Endometrial microvascular endothelial cells (primary cell): ENCODE measurements around the gene MX2. TPM values are rescaled to one million over a fixed set of nuclear protein-coding genes. Genes with fewer than 3 reads are reported as not detected.
"Not testable (repeated sequence)": the region's sequence is repeated elsewhere in the genome, so short reads cannot be mapped to it uniquely, and the experiment has no call there.

ENCODE experiments used
- in situ Hi-C: cut with HindIII; loops from 2 replicates; pipeline ENCODE4 v1.10.0; 2017; ENCODE audit warnings: low sequenced_read_pairs, low pct_unique_long_range_greater_than_20kb; ENCODE audit errors: inconsistent ontology term
- total RNA-seq: library from RNA; depleted of rRNA; stranded (reverse); fragments of >200 nt; gene quantifications from one replicate; pipeline ENCODE4 v1.2.3, GENCODE V29; 2015; ENCODE audit errors: inconsistent ontology term

The MX2 gene
- total RNA-seq, 1 donor from 2014 or later = 5.2 TPM

DNA sequence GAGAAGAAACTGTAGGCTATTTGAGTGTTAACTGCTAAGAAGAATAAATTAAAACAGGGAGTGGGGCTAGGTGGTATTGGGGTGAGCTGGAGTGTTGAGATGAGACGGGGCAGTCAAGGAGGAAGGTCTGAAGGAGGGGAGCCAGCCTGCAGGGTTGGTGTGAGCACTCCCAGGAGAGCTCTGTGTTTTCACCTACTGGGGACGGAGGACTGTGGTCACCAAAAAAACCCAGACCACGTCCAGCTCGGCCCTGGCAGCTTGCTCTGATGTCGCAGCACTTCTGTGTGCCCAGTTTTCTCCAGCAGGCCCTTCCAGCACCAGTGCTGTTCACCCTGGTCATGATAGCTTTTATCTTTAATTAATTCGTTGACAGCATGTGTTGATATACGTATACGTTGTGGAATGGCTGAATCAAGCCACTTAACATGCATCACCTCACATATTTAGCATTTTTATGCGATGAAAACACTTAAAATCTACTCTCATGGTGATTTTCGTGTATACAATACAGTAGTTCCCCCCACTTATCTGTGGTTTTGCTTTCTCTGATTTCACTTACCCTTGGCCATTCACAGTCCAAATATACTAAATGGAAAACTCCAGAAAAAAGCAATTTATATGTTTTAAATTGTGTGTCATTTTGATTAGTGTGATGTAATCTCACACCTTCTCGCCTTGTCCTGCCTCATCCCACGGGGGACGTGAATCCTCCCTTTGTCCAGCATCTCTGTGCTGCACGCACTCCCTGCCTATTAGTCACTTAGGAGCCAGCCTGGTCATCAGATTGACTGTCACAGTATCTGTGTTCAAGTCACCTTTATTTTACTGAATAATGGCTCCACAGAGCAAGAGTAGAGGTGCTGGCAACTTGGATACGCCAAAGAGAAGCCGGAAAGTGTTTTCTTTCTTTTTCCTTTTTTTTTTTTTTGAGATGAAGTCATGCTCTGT, 32.9 kb upstream of the MX2 start:
- in situ Hi-C loops = no loop called here

- in situ Hi-C loops = no loop called here
Measured at GRCh38 chr21:41333752-41334151, 28.1 kb upstream of the MX2 start.

DNA sequence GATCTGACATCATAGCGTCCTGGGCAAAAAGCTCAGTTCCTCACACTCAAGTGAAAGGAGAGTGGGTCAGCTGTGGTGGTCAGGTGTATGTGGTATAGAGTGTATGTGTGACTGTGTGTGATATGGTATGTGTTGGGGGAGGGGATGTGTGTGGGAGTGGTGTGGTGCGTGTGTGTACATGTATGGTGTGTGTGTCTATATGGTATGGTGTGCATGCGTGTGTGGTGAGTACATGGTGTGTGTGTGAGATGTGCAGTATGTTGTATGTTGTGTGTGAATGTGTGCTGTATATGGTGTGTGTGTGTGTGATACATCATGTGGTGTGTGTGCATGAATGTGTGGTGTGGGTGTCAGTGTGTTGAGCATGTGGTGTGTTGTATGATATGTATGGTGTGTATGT, 24.3 kb upstream of the MX2 start:
- in situ Hi-C loops = no loop called here

- in situ Hi-C loops = no loop called here
Measured at GRCh38 chr21:41338455-41338854, 23.4 kb upstream of the MX2 start.

DNA sequence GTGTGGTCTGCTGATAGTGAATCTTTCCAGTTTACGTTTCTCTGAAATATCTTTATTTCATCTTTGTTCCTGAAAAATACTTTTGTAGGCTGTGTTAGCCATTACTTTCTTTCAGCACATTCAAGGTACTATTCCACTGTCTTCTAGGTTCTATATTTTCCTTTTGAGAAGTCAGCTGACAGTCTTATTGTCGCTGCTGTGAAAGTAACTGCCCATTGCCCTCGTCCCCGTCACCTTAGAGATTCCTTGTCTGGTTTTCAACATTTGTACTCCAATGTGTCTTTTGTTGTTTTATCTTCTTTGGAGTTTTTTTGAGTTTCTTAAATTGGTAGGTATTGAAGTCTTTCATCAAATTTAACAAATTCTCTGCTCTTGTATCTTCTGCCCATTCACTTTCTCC, 19.8 kb upstream of the MX2 start:
- in situ Hi-C loops = no loop called here

- in situ Hi-C loops = no loop called here
Measured at GRCh38 chr21:41344146-41344545, 17.7 kb upstream of the MX2 start.

DNA sequence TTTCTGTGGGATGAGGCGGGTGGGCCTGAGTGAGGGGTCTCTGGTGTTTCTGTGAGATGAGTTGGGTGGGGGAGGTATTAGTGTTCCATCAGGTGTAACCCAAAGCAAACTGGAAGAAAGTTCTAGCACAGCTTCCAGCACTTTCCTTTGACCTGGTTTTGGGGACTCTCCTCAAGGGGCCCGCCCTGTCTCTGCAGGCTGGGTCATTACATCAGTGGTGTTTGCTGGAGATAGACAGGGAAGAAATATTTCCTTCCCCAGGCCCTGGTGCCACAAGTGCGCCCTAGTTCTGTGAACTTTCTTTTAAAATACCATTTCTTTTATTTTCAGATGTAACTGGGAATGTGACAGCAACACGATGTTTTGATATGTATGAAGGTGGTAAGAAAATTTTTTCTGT, 16.5 kb upstream of the MX2 start:
- in situ Hi-C loops = no loop called here

- in situ Hi-C loops = no loop called here
Measured at GRCh38 chr21:41345934-41346685, 15.7 kb upstream of the MX2 start.

DNA sequence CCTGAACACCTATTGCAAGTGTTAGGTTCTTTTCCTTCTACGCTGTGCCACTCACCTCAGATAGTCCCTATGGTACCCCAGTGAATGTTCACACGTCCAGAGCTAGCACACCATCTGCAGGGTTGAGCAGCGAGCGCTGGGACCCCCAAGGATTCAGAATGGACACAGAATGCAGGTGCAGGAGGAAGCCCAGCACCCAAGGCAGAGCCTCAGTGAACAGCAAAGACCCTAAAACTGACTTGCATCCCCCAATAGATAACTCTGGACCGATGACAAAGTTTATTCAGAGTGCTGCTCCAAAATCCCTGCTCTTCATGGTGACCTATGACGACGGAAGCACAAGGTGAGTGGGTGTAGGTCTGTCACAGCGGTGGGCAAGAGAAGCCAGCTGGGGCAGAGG, 15.1 kb upstream of the MX2 start:
- in situ Hi-C loops = no loop called here

DNA sequence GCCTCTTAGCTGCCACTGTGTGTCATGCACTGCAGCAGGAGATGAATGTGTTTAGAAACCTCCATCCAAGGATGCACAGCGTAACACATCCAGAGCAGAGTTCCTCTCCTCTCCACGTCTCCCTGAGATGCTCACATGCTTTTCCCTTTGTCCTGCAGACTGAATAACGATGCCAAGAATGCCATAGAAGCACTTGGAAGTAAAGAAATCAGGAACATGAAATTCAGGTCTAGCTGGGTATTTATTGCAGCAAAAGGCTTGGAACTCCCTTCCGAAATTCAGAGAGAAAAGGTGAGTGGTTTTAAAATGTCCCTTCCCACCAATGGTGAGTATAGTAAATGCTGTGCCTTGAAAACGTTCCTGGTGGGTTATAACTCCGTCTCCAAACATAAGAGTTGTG, 13.4 kb upstream of the MX2 start:
- in situ Hi-C loops = no loop called here

DNA sequence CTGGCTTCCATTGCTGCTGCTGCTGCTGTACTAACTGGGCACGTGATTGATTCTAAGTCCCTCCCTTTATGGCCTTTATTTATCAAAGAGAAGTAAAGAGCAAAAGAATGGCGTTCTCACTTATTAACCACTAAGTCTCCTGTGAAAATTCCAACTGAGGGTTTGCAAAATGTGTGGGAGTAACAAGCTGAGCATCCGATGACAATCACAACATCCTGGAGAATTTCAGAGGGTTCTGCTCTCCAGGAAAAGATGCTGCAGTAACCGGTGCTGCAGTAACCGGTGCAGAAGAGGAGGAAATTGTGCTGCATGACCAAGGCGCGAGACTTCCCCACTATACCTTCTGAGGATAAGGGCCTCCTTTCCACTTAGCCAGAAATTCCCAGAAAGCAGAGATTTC, 12.7 kb upstream of the MX2 start:
- in situ Hi-C loops = no loop called here

DNA sequence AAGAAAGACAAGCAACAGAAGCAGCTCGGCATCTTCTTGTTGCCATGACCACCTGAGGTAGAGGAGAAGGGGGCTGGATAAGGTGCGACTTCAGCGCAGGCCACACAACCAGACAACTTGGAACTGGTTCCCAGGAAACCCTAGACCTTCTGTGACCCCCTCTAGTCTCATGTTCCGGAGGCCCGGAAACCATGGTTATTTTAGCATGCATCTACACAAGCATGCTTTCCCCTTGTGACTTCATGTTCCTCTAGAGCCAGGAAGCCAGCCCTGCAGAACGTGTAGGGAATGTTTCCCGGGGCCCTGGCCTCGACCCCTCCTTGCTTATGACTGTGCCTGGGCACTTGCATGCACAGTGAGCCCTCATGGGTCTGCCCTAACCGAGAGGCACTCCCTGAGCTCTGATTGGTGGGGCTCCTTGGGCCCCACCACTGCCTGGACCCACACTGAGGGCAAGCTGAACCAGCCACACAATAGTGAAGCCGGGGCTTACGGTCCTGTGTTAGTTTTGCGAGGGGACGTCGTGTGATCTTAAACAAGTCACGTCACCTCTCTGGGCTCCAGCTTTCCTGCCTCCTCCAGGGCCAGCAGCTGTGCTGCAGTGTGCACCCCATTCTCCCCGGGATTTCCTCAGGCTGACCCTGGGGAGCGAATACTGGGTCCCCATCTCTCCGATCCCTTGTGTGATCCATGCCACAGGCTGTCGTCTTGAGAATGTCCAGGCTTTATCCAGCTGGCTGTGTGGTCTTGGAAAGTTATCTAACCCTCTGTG, 12.0 kb upstream of the MX2 start:
- in situ Hi-C loops = no loop called here

- in situ Hi-C loops = no loop called here
Measured at GRCh38 chr21:41350436-41351155, 11.2 kb upstream of the MX2 start.

GRCh38 chr21:41357546-41357945, 4.3 kb upstream of the MX2 start:
- in situ Hi-C loops = no loop called here

- in situ Hi-C loops = no loop called here
Measured at GRCh38 chr21:41358193-41359166, 3.3 kb upstream of the MX2 start.

DNA sequence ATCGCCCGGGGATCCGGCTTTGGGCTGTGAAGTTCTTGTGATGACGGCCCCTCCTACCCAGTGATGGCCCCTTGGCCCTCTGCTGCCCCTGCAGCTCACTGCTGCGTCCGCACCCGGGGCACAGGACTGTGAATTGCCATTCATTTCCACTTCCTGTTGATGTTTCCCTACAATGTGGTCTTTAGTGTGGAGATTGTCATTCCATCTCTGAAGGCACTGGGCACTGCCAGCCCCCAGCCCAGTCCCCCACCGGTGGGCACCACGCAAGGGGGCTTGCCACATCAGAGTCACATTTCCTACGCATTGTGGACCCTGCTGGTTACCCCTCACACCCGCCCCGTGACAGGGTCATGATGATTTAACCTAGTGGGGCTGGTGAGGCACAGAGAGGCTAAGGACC, 2.5 kb upstream of the MX2 start:
- in situ Hi-C loops = no loop called here

- in situ Hi-C loops = not testable (repeated sequence)
Measured at GRCh38 chr21:41359754-41360071, 2.1 kb upstream of the MX2 start.
